GM12878 (cell line): Measurements from ENCODE around the gene CDKL4. TPM values are rescaled to one million over a fixed set of nuclear protein-coding genes. Genes with fewer than 3 reads are reported as not detected.

Experiments used
- ATAC-seq: fragments of 200-7000 bp; cut with Tn5 transposase; 3 replicates; pipeline ENCODE4 v1.9.1; 2020; ENCODE audit warnings: mild to moderate bottlenecking, moderate library complexity
- BruUV-seq: library from RNA; stranded (reverse); fragments of 400-500 nt; replicated peaks from 2 replicates; lab custom pipeline; 2021; lab: Mats Ljungman, UMichigan
- CTCF ChIA-PET: fragments of 300-600 bp; sonication (Branson Sonifier 250); formaldehyde crosslinking; extraction: SDS; loops from one replicate; lab custom pipeline; 2021; ENCODE audit warnings: inconsistent platforms; lab: Yijun Ruan, JAX
- POLR2A ChIA-PET: fragments of 350-600 bp; formaldehyde crosslinking; extraction: SDS; loops from one replicate; lab custom pipeline; 2021; ENCODE audit warnings: inconsistent platforms; lab: Charles Lee
- RAD21 ChIA-PET: fragments of 300-600 bp; sonication (Branson Sonifier 250); formaldehyde crosslinking; loops from one replicate; lab custom pipeline; 2023; ENCODE audit warnings: antibody characterized with exemption; ENCODE audit not compliant: unreplicated experiment; lab: Charles Lee
- SMC1A ChIA-PET: fragments of 300-600 bp; sonication (Branson Sonifier 250); formaldehyde crosslinking; loops from one replicate; lab custom pipeline; 2023; ENCODE audit not compliant: unreplicated experiment, uncharacterized antibody; lab: Charles Lee
- DNase-seq: peaks from one replicate; pipeline ENCODE4 v3.0.0-alpha.2; 2011; ENCODE audit warnings: low read depth, low spot score
- FAIRE-seq: peaks from 3 replicates; lab custom pipeline; 2011; peaks lifted over from hg19 to GRCh38; lab: Jason Lieb, UNC
- H2AFZ ChIP-seq: 2 replicates; pipeline ENCODE4 v1.6.0; 2011; ENCODE audit warnings: low read depth, low read length, control low read depth; ENCODE audit not compliant: control insufficient read depth
- H3K27ac ChIP-seq: 2 replicates; pipeline ENCODE4 v1.5.1; 2011; ENCODE audit warnings: control low read depth; ENCODE audit not compliant: control insufficient read depth, insufficient read depth
- H3K27me3 ChIP-seq, 2 experiments: replicated peaks in 1 of 2; 2 replicates each; pipeline versions ENCODE4 v1.6.0 to v1.6.1; 2011; ENCODE audit warnings: low read length in 1 of 2; ENCODE audit not compliant: control insufficient read depth in 2 of 2, insufficient read depth in 2 of 2
- H3K36me3 ChIP-seq, 2 experiments: 2 replicates each; pipeline ENCODE4 v1.5.1; 2011; ENCODE audit warnings: low read length in 1 of 2; ENCODE audit not compliant: control insufficient read depth in 2 of 2, insufficient read depth in 2 of 2
- H3K4me1 ChIP-seq: 2 replicates; pipeline ENCODE4 v1.6.1; 2011; ENCODE audit warnings: mild to moderate bottlenecking, low read length, moderate library complexity, mixed read lengths; ENCODE audit not compliant: control insufficient read depth, insufficient read depth
- H3K4me2 ChIP-seq: 2 replicates; pipeline ENCODE4 v1.6.0; 2011; ENCODE audit warnings: control low read depth; ENCODE audit not compliant: control insufficient read depth, insufficient read depth
- H3K4me3 ChIP-seq: fragments of 200-600 bp; sonication (generic); 2 replicates; pipeline ENCODE4 v1.5.1; 2016
- H3K79me2 ChIP-seq: 2 replicates; pipeline ENCODE4 v1.6.0; 2011; ENCODE audit warnings: low read length; ENCODE audit not compliant: control insufficient read depth, insufficient read depth
- H3K9ac ChIP-seq: 2 replicates; pipeline ENCODE4 v1.8.0; 2011; ENCODE audit warnings: low read length, control low read depth, mixed read lengths; ENCODE audit not compliant: control insufficient read depth, insufficient read depth
- H3K9me3 ChIP-seq: replicated peaks from 3 replicates; pipeline ENCODE4 v1.5.1; 2011; ENCODE audit warnings: mild to moderate bottlenecking, low read length; ENCODE audit not compliant: control insufficient read depth, insufficient read depth
- H4K20me1 ChIP-seq: 2 replicates; pipeline ENCODE4 v1.6.0; 2011; ENCODE audit not compliant: control insufficient read depth, insufficient read depth
- BHLHE40 ChIP-seq, 2 experiments: fragments of 450-650 bp in 1 of 2; IDR thresholded peaks; 2 replicates each; pipeline ENCODE4 v1.6.1; 2011 to 2017; ENCODE audit warnings: low read depth in 2 of 2, borderline replicate concordance in 1 of 2, improper control_type of control experiment in 1 of 2, low read length in 1 of 2, mild to moderate bottlenecking in 1 of 2
- CREB1 ChIP-seq: IDR thresholded peaks from 2 replicates; pipeline ENCODE4 v1.6.1; 2012; ENCODE audit warnings: low read depth, mild to moderate bottlenecking, inconsistent platforms
- DPF2 ChIP-seq: fragments of 450-650 bp; IDR thresholded peaks from 2 replicates; pipeline ENCODE4 v1.6.1; 2017; ENCODE audit warnings: mild to moderate bottlenecking
- ESRRA ChIP-seq: IDR thresholded peaks from 2 replicates; pipeline ENCODE4 v1.6.1; 2012; ENCODE audit warnings: mild to moderate bottlenecking, low read length, improper control_type of control experiment
- ETV6 ChIP-seq, 2 experiments: fragments of 450-650 bp in 1 of 2; IDR thresholded peaks in 1 of 2; conservative IDR thresholded peaks in 1 of 2; 2 replicates each; pipeline ENCODE4 v1.6.1; 2014; ENCODE audit warnings: antibody characterized with exemption in 1 of 2, borderline replicate concordance in 1 of 2, low read depth in 1 of 2, mild to moderate bottlenecking in 1 of 2, moderate library complexity in 1 of 2
- MEF2B ChIP-seq: fragments of 450-650 bp; IDR thresholded peaks from 2 replicates; pipeline ENCODE4 v1.6.1; 2018; ENCODE audit warnings: mild to moderate bottlenecking, moderate library complexity; ENCODE audit not compliant: partially characterized antibody, poor library complexity, severe bottlenecking
- MYB ChIP-seq: fragments of 150-350 bp; IDR thresholded peaks from 2 replicates; pipeline ENCODE4 v1.6.1; 2014; ENCODE audit warnings: mild to moderate bottlenecking, low read depth, low read length, borderline replicate concordance
- NR2C1 ChIP-seq: fragments of 450-650 bp; IDR thresholded peaks from 2 replicates; pipeline ENCODE4 v1.6.1; 2017; ENCODE audit warnings: antibody characterized with exemption, mild to moderate bottlenecking, moderate library complexity
- NRF1 ChIP-seq: conservative IDR thresholded peaks from 2 replicates; pipeline ENCODE4 v1.6.1; 2011; ENCODE audit warnings: mild to moderate bottlenecking, low read depth, low read length, improper control_type of control experiment
- PML ChIP-seq: IDR thresholded peaks from 2 replicates; pipeline ENCODE4 v1.6.1; 2012; ENCODE audit warnings: low read length, inconsistent platforms
- POLR2AphosphoS2 ChIP-seq: IDR thresholded peaks from 2 replicates; pipeline ENCODE4 v1.6.1; 2011; ENCODE audit warnings: low read depth, mild to moderate bottlenecking, low read length, improper control_type of control experiment, moderate library complexity
- RBBP5 ChIP-seq: fragments of 200-600 bp; sonication (generic); conservative IDR thresholded peaks from 2 replicates; pipeline ENCODE4 v1.6.1; 2016
- SUPT20H ChIP-seq: IDR thresholded peaks from 2 replicates; pipeline ENCODE4 v1.6.1; 2011; ENCODE audit warnings: low read depth, mild to moderate bottlenecking, low read length, moderate library complexity, borderline replicate concordance; ENCODE audit not compliant: control insufficient read depth
- SUZ12 ChIP-seq: fragments of 200-600 bp; sonication (generic); IDR thresholded peaks from one replicate; pipeline ENCODE4 v1.6.1; 2018; ENCODE audit warnings: antibody characterized with exemption, mild to moderate bottlenecking; ENCODE audit not compliant: unreplicated experiment
- TBL1XR1 ChIP-seq: IDR thresholded peaks from 2 replicates; pipeline ENCODE4 v1.6.1; 2012; ENCODE audit warnings: low read depth, low read length, improper control_type of control experiment
- YBX1 ChIP-seq: fragments of 450-650 bp; IDR thresholded peaks from 2 replicates; pipeline ENCODE4 v1.6.1; 2016; ENCODE audit warnings: antibody characterized with exemption
- ZBTB40 ChIP-seq: fragments of 450-650 bp; IDR thresholded peaks from 2 replicates; pipeline ENCODE4 v1.6.1; 2016; ENCODE audit warnings: mild to moderate bottlenecking, moderate library complexity, borderline replicate concordance
- WGBS: methylation state at CpG from one replicate; pipeline ENCODE4 v1.1.6; 2016; ENCODE audit warnings: low lambda C conversion rate; ENCODE audit not compliant: insufficient replicate concordance, insufficient coverage; ENCODE audit errors: missing lambda C conversion rate; 5-methylcytosine and 5-hydroxymethylcytosine counted together
- in situ Hi-C: fragments of 300-500 bp; cut with MboI; formaldehyde crosslinking; loops from 9 replicates; pipeline ENCODE4 v1.14.3; 2018; ENCODE audit warnings: mixed read lengths
- intact Hi-C: fragments of 100-400 bp; cut with micrococcal nuclease; formaldehyde crosslinking; loops from one replicate; pipeline ENCODE4 v1.14.2; 2022; ENCODE audit not compliant: unreplicated experiment
- polyA plus RNA-seq, 11 experiments: library from polyadenylated mRNA; depleted of rRNA in 4 of 11; unstranded in 6 of 11; stranded (reverse) in 5 of 11; fragments of >200 nt; fragmentation: Nextera tagmentation in 4 of 11; fragmentation: Illumina TruSeq in 1 of 11; extraction: Ambion mirVana in 4 of 11; extraction: Trizol in 1 of 11; gene quantifications; 1 replicate in 1 of 11; 2 replicates in 10 of 11; pipeline versions ENCODE4 v1.2.1 to v1.2.3, GENCODE V29; 2011 to 2016; ENCODE audit warnings: inconsistent platforms in 2 of 11, missing spikeins in 2 of 11, low read depth in 1 of 11
- total RNA-seq, 4 experiments: library from RNA; depleted of rRNA in 3 of 4; stranded (reverse); fragments of >200 nt in 3 of 4; fragmentation: Illumina TruSeq in 1 of 4; extraction: Trizol in 1 of 4; gene quantifications; 2 replicates each; pipeline versions ENCODE4 v1.2.1 to v1.2.3, GENCODE V29; 2013 to 2021
- TF ChIP-seq, protein P1 (sequence below): fragments of 150-350 bp; IDR thresholded peaks from 2 replicates; pipeline ENCODE4 v1.6.1; 2016; ENCODE audit warnings: low read depth, low read length

CDKL4 gene
- total and polyA plus RNA-seq, 10 of the 15 experiments (the other 5 are each of a cell fraction or from before 2014, with no cell fraction given), result not detected

GRCh38 chr2:39264733-39265132 lies 21.0 kb upstream of the CDKL4 start (continued):
- TF ChIP-seq TBL1XR1 (no peak), POLR2AphosphoS2 (no peak), DPF2 (no peak), ETV6 (conservative IDR thresholded peaks at IDR 0.05 in 1 of 2, IDR thresholded peaks at IDR 0.05 in 1 of 2; ENCODE audit: borderline replicate concordance in 1 of 2, low read depth in 1 of 2) (no peak), NR2C1 (no peak), MEF2B (no peak), PML (no peak), SUZ12 (no peak)
- TF ChIP-seq, all 136 proteins: peak for 0

DNA sequence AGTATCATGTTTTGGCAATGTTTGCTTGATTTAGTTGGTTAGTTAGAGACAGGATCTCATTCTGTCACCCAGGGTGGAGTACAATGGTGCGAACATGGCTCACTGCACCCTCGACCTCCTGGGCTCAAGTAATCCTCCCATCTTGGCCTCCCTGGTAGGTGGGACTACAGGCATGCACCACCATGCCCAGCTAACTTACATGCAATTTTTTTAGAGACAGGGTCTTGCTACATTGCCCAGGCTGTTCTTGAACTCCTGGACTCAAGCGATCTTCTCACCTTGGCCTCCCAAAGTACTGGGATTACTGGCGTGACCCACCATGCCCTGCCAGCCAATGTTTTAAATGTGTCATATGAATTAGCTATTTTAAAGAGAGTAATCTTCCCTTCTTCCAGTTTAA lies 16.3 kb upstream of the CDKL4 start:
- H3K4me3 ChIP-seq, result no peak overlapping the region
- H3K27ac ChIP-seq, result no peak overlapping the region
- RAD21 ChIA-PET, result no interaction called here
- H3K36me3 ChIP-seq, result no peaks in the 10 kb centered on the region
- POLR2A ChIA-PET, result no interaction called here
- no peak overlapping the region for H3K4me2 ChIP-seq
- DNase-seq (no peak), FAIRE-seq (no peak), ATAC-seq (no peak)
- H3K27me3 ChIP-seq, result no peaks in the 10 kb centered on the region
- no peak overlapping the region for H3K9ac ChIP-seq
- BruUV-seq, result no TSS peak
- H3K4me1 ChIP-seq, result peaks cover 12% of the 10 kb centered on the region; the same call in 1 of the 2 replicates
- WGBS, result 88% methylated on average over 4 of the region's 4 CpGs
- no peak for TF ChIP-seq NRF1
- no peak for TF ChIP-seq ESRRA
- TF ChIP-seq ZBTB40, result no peak
- TF ChIP-seq YBX1, result no peak
- TF ChIP-seq, protein P1, sequence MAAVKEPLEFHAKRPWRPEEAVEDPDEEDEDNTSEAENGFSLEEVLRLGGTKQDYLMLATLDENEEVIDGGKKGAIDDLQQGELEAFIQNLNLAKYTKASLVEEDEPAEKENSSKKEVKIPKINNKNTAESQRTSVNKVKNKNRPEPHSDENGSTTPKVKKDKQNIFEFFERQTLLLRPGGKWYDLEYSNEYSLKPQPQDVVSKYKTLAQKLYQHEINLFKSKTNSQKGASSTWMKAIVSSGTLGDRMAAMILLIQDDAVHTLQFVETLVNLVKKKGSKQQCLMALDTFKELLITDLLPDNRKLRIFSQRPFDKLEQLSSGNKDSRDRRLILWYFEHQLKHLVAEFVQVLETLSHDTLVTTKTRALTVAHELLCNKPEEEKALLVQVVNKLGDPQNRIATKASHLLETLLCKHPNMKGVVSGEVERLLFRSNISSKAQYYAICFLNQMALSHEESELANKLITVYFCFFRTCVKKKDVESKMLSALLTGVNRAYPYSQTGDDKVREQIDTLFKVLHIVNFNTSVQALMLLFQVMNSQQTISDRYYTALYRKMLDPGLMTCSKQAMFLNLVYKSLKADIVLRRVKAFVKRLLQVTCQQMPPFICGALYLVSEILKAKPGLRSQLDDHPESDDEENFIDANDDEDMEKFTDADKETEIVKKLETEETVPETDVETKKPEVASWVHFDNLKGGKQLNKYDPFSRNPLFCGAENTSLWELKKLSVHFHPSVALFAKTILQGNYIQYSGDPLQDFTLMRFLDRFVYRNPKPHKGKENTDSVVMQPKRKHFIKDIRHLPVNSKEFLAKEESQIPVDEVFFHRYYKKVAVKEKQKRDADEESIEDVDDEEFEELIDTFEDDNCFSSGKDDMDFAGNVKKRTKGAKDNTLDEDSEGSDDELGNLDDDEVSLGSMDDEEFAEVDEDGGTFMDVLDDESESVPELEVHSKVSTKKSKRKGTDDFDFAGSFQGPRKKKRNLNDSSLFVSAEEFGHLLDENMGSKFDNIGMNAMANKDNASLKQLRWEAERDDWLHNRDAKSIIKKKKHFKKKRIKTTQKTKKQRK, result no peak
- no peak for TF ChIP-seq RBBP5
- TF ChIP-seq BHLHE40 (IDR thresholded peaks at IDR 0.05; ENCODE audit: borderline replicate concordance in 1 of 2, low read depth in 2 of 2, low read length in 1 of 2), result no peak
- TF ChIP-seq SUPT20H, result no peak
- no peak for TF ChIP-seq CREB1
- no peak for TF ChIP-seq MYB
- in situ Hi-C loops (no loop called here), intact Hi-C loops (loop anchor here (10.0 kb wide), 1 partner anchor 235 kb away; no protein-coding TSS in a partner anchor)
- H3K79me2 ChIP-seq, result no peaks in the 10 kb centered on the region
- SMC1A ChIA-PET, result interaction anchor here (2.7 kb wide), 1 partner anchor 11 kb away, joined by 5 read pairs; no protein-coding TSS in a partner anchor
- H2AFZ ChIP-seq, result no peak overlapping the region
- H4K20me1 ChIP-seq, result no peaks in the 10 kb centered on the region
- CTCF ChIA-PET, result no interaction called here
- H3K9me3 ChIP-seq, result no peaks in the 10 kb centered on the region
